Endothelial cell of umbilical vein (primary cell): Measurements from ENCODE around the gene RBMS1.

Experiments
- CTCF ChIP-seq, 2 donors: IDR thresholded peaks; 1 replicate in 1 of 2; 2 replicates in 1 of 2; pipeline ENCODE4 v1.5.1; 2011; ENCODE audit warnings: low read length in 2 of 2, mild to moderate bottlenecking in 2 of 2, moderate library complexity in 2 of 2, control low read depth in 1 of 2, inconsistent platforms in 1 of 2, low read depth in 1 of 2; ENCODE audit not compliant: insufficient read depth in 1 of 2; ENCODE audit errors: extremely low read depth in 1 of 2
- FOS ChIP-seq: IDR thresholded peaks from 2 replicates; pipeline ENCODE4 v1.6.1; 2011; ENCODE audit warnings: mild to moderate bottlenecking, low read length, moderate library complexity, borderline replicate concordance; ENCODE audit not compliant: insufficient read depth
- POLR2AphosphoS5 ChIP-seq: IDR thresholded peaks from 2 replicates; pipeline ENCODE4 v1.6.1; 2012; ENCODE audit warnings: low read depth, mild to moderate bottlenecking, control low read depth, low read length, moderate library complexity; ENCODE audit not compliant: insufficient read depth

- TF ChIP-seq CTCF (IDR thresholded peaks at IDR 0.05; ENCODE audit: extremely low read depth in 1 of 2, insufficient read depth in 1 of 2, low read depth in 1 of 2, low read length in 2 of 2) (no peak), POLR2AphosphoS5 (no peak), FOS (no peak)
Measured at GRCh38 chr2:160469164-160469563, 24.4 kb downstream of the RBMS1 start.
